ENCODE data around the gene CAMK4.

The CAMK4 gene

GRCh38 chr5:111310711-111311620, 86.8 kb downstream of the CAMK4 start:
- no peak for DNase-seq
- Histone ChIP-seq H3K36me3 (no peaks in the 10 kb centered on the region), H3K9me3 (no peaks in the 10 kb centered on the region), H3K4me1 (peaks cover 18% of the 10 kb centered on the region), H3K27me3 (no peaks in the 10 kb centered on the region), H3K4me3 (ENCODE audit: low read depth, low read length) (no peak overlapping the region)
- TF ChIP-seq CTCF (IDR thresholded peaks at IDR 0.05; ENCODE audit: low read depth, low read length) = no peak

DNA sequence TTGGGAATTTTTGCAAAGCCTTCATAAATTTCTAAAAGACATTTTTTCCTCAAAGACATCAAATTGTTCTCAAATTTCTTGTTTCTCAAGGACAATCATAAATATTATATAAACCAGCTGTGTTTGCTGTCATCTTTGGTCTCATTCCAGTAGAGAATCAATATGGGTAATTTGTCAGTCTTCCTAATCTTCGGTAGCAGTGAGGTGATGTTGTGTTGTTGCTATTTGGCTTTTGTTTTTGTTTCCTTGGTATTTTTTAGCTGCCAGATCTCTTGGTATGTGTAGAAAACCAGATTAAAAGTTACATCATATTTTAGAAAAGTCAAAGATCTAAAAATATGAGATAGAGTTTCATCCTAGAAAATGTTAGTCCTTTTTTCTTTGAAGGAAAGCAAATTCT, 87.5 kb downstream of the CAMK4 start:
- no peaks in the 10 kb centered on the region for H3K27me3 ChIP-seq

GRCh38 chr5:111313017-111313724, 89.0 kb downstream of the CAMK4 start:
- TF ChIP-seq CTCF (IDR thresholded peaks at IDR 0.05; ENCODE audit: low read depth, low read length) = no peak
- no peaks in the 10 kb centered on the region for H3K27me3 ChIP-seq
- H3K9me3 ChIP-seq = no peaks in the 10 kb centered on the region

More for the DNA sequence above, 87.5 kb downstream of the CAMK4 start:
- H3K9me3 ChIP-seq = no peaks in the 10 kb centered on the region
- H3K4me1 ChIP-seq = peaks cover 24% of the 10 kb centered on the region
- H3K36me3 ChIP-seq = no peaks in the 10 kb centered on the region; the same call in 1 of the 2 replicates
- no peak for DNase-seq
- no peak for TF ChIP-seq CTCF (IDR thresholded peaks at IDR 0.05; ENCODE audit: low read depth, low read length)
- H3K4me3 ChIP-seq (ENCODE audit: low read depth, low read length) = no peak overlapping the region

GRCh38 chr5:111320953-111321352, 96.8 kb downstream of the CAMK4 start:
- Histone ChIP-seq H3K4me3 (ENCODE audit: low read depth, low read length) (no peak overlapping the region), H3K9me3 (no peaks in the 10 kb centered on the region), H3K36me3 (peaks cover 22% of the 10 kb centered on the region), H3K27me3 (no peaks in the 10 kb centered on the region), H3K4me1 (peaks cover 16% of the 10 kb centered on the region; the same call in 1 of the 2 replicates)
- no peak for TF ChIP-seq CTCF (IDR thresholded peaks at IDR 0.05; ENCODE audit: low read depth, low read length)
- DNase-seq = no peak

More at GRCh38 chr5:111313017-111313724, 89.0 kb downstream of the CAMK4 start:
- Histone ChIP-seq H3K4me3 (ENCODE audit: low read depth, low read length) (no peak overlapping the region), H3K36me3 (peaks cover 3% of the 10 kb centered on the region; the same call in 1 of the 2 replicates), H3K4me1 (peaks cover 31% of the 10 kb centered on the region)
- no peak for DNase-seq

DNA sequence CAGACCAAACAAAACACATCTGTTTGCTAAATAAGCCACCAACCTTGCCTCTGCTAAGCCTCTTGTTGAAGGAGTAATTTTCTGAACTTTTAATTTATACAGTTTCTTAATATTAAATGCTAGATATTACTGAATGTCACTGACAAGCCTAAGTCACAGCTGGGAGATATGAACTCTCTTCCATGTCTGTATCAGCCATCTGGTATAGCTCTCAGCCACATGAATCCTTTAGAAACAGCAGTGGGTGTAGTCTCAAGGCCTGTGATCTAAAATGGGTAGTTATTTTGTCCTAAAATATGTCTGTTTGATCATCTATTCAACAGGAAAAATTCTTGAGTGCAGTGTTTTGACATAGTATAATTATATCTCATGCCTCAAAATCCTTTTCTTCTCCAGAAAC, 97.2 kb downstream of the CAMK4 start:
- DNase-seq = no peak

More for the DNA sequence above, 97.2 kb downstream of the CAMK4 start:
- Histone ChIP-seq H3K4me1 (peaks cover 12% of the 10 kb centered on the region; the same call in 1 of the 2 replicates), H3K27me3 (no peaks in the 10 kb centered on the region), H3K36me3 (peaks cover 22% of the 10 kb centered on the region), H3K4me3 (ENCODE audit: low read depth, low read length) (no peak overlapping the region), H3K9me3 (no peaks in the 10 kb centered on the region)
- TF ChIP-seq CTCF (IDR thresholded peaks at IDR 0.05; ENCODE audit: low read depth, low read length) = no peak

Measured in BE2C (cell line).